WERI-Rb-1 (cell line): Measurements from ENCODE around the gene EPAS1.

ENCODE experiments used
- DNase-seq: peaks from one replicate; pipeline ENCODE4 v3.0.0-alpha.2; 2020
- H3K27ac ChIP-seq: fragments of 250-450 bp; sonication (Bioruptor Pico); 2 replicates; pipeline ENCODE4 v1.5.1; 2020; ENCODE audit warnings: mild to moderate bottlenecking, moderate library complexity
- H3K27me3 ChIP-seq: fragments of 250-450 bp; sonication (Bioruptor Pico); 2 replicates; pipeline ENCODE4 v1.5.1; 2021; ENCODE audit warnings: mild to moderate bottlenecking, low read depth, moderate library complexity; ENCODE audit not compliant: insufficient read depth, severe bottlenecking
- H3K36me3 ChIP-seq: fragments of 250-450 bp; sonication (Bioruptor Pico); 2 replicates; pipeline ENCODE4 v1.5.1; 2020; ENCODE audit warnings: mild to moderate bottlenecking, moderate library complexity
- H3K4me3 ChIP-seq: 2 replicates; pipeline ENCODE4 v1.5.1; 2011; ENCODE audit warnings: low read depth, mild to moderate bottlenecking, control low read depth, low read length
- H3K9me3 ChIP-seq: fragments of 250-450 bp; sonication (Bioruptor Pico); 2 replicates; pipeline ENCODE4 v1.5.1; 2021; ENCODE audit warnings: mild to moderate bottlenecking, moderate library complexity; ENCODE audit not compliant: severe bottlenecking
- CTCF ChIP-seq: IDR thresholded peaks from 2 replicates; pipeline ENCODE4 v1.5.1; 2011; ENCODE audit warnings: low read depth, mild to moderate bottlenecking, control low read depth, inconsistent platforms, low read length

EPAS1 gene

DNA sequence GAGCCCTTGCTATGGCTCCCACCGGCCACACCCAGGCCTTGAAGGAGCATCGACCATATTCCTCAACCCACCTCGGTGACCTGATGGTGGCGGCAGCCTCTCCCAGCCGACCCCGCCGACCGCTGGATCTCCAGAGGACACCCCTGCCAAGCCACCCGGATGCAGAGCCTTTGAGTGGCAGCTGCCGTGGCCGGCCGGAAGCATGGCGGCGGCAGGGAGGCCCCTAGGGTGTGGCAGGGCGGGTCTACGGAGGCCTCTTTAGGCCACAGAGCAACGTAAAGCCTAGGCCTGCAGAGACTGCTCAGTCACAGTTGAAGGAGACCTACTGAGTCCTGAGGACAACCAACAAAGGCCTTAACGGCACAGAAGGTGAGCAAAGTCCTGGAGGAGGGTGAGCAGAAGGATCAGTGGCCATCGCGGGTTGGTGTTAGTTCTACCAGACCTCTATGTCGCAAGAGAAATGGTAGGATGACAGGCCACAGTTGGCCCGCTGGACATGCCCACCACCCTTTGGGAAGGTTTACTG lies 131.8 kb downstream of the EPAS1 start:
- Histone ChIP-seq H3K27me3 (no peaks in the 10 kb centered on the region), H3K27ac (no peak overlapping the region), H3K9me3 (peaks cover 6% of the 10 kb centered on the region), H3K4me3 (no peak overlapping the region), H3K36me3 (no peaks in the 10 kb centered on the region)
- no peak for DNase-seq
- TF ChIP-seq CTCF, result no peak

DNA sequence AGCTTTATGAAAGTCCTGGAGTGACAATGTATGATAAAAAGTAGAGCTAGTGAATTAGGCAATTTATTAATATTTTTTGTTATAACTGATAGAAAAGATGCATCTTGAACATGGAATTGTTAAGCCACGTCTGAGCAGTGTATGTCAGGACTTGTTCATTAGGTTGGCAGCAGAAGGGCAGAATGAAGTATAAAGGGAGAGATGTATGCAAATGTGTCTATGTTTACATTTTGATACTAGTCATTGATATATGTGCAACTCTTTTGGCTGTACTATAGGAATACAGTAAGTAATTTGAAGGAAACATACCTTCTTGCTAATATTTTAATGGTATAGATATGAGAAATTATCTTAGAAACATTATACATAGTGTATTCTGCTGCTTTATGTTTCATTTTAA lies 133.2 kb downstream of the EPAS1 start:
- Histone ChIP-seq H3K4me3 (no peak overlapping the region), H3K36me3 (no peaks in the 10 kb centered on the region), H3K27me3 (no peaks in the 10 kb centered on the region), H3K27ac (no peak overlapping the region), H3K9me3 (peaks cover 6% of the 10 kb centered on the region)
- TF ChIP-seq CTCF, result no peak
- no peak for DNase-seq

GRCh38 chr2:46430992-46431391 lies 133.8 kb downstream of the EPAS1 start:
- TF ChIP-seq CTCF, result no peak
- no peak overlapping the region for H3K4me3 ChIP-seq
- DNase-seq, result no peak
- no peaks in the 10 kb centered on the region for H3K36me3 ChIP-seq
- H3K27ac ChIP-seq, result no peak overlapping the region
- no peaks in the 10 kb centered on the region for H3K27me3 ChIP-seq
- H3K9me3 ChIP-seq, result peaks cover 6% of the 10 kb centered on the region

- peak; percentile 34 for DNase-seq
- H3K27ac ChIP-seq, result no peak overlapping the region
- no peaks in the 10 kb centered on the region for H3K27me3 ChIP-seq
- TF ChIP-seq CTCF, result no peak
- peaks cover 6% of the 10 kb centered on the region for H3K9me3 ChIP-seq
- H3K36me3 ChIP-seq, result no peaks in the 10 kb centered on the region
- H3K4me3 ChIP-seq, result no peak overlapping the region
Observed at GRCh38 chr2:46431481-46432235, 134.5 kb downstream of the EPAS1 start.

- DNase-seq, result no peak
- H3K27ac ChIP-seq, result no peak overlapping the region
Observed at GRCh38 chr2:46434851-46435273, 137.7 kb downstream of the EPAS1 start.

More at GRCh38 chr2:46434851-46435273, 137.7 kb downstream of the EPAS1 start:
- Histone ChIP-seq H3K27me3 (no peaks in the 10 kb centered on the region), H3K36me3 (no peaks in the 10 kb centered on the region), H3K4me3 (no peak overlapping the region), H3K9me3 (no peaks in the 10 kb centered on the region)
- no peak for TF ChIP-seq CTCF
